Activated naive CD8-positive, alpha-beta T cell treated with anti-CD3 and anti-CD28 coated beads, Interleukin-2, amount 50 U/mL, for 16 hours (primary cell): ENCODE results near the gene ABCA9.
"Not testable (repeated sequence)": the region's sequence is repeated elsewhere in the genome, so short reads cannot be mapped to it uniquely, and the experiment has no call there.

ENCODE experiments used
- DNase-seq: peaks from one replicate; pipeline ENCODE4 v3.0.0-alpha.2; 2020; ENCODE audit warnings: low read depth, low spot score

The ABCA9 gene

DNA sequence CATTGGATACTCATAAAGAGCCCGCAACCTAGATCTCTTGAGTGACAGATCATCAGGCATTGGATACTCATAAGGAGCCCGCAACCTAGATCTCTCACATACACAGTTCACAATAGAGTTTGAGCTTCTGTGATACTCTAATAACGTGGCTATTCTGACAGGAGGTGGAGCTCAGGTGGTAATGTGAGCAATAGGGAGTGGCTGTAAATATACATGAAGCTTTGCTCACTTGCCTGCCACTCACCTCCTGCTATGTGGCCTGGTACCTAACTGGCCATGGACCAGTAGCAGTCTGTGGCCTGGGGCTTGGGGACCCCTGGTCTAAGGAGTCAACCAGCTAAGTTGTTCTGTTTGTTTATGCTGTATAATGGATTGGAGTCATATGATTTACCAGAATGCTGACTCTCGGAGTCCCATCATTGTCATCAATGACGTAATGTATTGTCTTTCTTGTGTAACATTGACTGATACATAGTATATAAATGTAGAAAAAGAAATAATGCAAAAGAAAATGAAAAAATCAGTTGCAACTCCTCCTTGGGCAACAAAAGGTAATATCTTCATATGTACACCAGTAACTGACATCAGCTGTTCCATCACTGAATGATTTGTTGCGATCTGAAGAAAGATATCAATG lies 17.5 kb downstream of the ABCA9 start:
- DNase-seq, result no peak

DNA sequence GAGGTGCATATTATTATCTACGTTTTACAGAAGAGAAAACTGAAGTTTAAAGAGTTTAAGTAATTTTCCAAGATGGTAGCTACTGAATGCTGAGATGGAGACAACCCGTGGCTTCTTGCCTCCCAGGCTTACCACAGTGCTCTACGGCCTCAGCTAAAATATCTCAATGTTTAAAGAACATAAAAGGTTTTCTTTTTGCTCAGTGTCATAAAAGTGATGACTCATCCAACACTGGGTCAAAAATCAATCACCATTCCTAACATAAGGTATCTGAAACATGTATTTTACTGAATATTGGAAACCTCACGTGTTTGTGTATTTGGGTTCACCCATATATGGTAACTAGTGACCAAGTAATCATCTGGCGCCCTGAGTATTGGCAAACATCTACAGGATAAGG lies 18.4 kb downstream of the ABCA9 start:
- DNase-seq, result no peak

- no peak for DNase-seq
These were observed 28.9 kb downstream of the ABCA9 start for GRCh38 chr17:69031839-69032238.

GRCh38 chr17:69030169-69030568 lies 30.6 kb downstream of the ABCA9 start:
- no peak for DNase-seq

- no peak for DNase-seq
These were observed 42.0 kb downstream of the ABCA9 start for GRCh38 chr17:69018687-69019086.

DNA sequence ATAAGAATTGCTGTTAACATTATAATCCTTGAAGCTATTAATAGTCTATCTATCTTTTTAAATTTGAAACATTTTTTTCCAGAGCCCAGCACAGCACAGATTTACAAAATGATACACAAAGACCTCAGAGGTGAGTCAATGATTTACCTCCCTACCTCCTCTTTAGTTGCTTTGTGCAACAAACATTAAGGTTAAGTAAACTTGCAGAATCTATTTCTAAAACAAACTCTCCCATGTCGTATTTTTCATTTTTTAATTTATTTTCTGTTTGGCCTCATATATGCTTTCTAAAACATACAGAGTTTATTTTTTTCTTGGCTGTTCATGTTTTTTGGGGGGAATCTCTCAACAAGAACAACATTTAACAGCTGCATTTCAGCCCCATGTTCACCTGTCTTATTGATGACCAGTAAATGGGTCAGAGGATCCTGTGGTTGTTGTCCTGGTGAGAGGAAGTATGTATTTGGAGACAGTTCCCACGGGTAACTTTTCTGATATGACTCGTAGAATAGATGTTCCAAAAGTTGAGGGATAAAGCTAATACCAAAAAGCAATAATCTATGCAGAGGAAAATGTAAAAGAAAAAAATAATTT lies 42.6 kb downstream of the ABCA9 start:
- no peak for DNase-seq

- DNase-seq, result no peak
These were observed 45.1 kb downstream of the ABCA9 start for GRCh38 chr17:69015631-69016030.

- DNase-seq, result no peak
These were observed 47.6 kb downstream of the ABCA9 start for GRCh38 chr17:69012895-69013805.

DNA sequence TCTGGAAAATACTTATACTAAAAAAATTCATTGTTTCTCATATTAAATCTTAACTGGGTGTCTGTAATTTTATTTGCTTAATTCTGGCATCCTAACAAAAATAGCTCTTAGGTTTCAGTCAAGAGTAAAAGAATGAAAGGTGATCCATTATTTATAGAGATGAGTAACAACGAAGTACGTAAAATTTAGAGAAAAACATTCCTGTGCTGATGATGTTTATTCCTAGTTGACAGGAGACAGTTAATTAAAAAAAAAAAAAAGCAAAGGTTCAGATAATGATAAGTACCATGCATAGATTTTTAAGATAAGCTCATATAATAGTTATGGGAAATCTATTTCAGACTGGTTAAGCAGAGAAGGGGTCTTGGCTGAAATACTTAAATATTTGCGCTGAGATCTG lies 50.8 kb downstream of the ABCA9 start:
- DNase-seq, result no peak

DNA sequence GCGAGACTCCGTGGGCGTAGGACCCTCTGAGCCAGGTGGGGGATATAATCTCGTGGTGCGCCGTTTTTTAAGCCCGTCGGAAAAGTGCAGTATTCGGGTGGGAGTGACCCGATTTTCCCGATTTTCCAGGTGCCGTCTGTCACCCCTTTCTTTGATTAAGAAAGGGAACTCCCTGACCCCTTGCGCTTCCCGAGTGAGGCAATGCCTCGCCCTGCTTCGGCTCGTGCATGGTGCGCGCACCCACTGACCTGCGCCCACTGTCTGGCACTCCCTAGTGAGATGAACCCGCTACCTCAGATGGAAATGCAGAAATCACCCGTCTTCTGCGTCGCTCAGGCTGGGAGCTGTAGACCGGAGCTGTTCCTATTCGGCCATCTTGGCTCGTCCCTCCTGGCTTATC lies 56.0 kb downstream of the ABCA9 start:
- not testable (repeated sequence) for DNase-seq

DNA sequence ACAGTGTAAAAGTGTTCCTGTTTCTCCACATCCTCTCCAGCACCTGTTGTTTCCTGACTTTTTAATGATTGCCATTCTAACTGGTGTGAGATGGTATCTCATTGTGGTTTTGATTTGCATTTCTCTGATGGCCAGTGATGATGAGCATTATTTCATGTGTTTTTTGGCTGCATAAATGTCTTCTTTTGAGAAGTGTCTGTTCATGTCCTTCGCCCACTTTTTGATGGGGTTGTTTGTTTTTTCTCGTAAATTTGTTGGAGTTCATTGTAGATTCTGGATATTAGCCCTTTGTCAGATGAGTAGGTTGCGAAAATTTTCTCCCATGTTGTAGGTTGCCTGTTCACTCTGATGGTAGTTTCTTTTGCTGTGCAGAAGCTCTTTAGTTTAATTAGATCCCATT lies 61.0 kb downstream of the ABCA9 start:
- not testable (repeated sequence) for DNase-seq

GRCh38 chr17:68993112-68993511 lies 67.6 kb downstream of the ABCA9 start:
- DNase-seq, result no peak

GRCh38 chr17:68987966-68988365 lies 72.8 kb downstream of the ABCA9 start:
- no peak for DNase-seq

DNA sequence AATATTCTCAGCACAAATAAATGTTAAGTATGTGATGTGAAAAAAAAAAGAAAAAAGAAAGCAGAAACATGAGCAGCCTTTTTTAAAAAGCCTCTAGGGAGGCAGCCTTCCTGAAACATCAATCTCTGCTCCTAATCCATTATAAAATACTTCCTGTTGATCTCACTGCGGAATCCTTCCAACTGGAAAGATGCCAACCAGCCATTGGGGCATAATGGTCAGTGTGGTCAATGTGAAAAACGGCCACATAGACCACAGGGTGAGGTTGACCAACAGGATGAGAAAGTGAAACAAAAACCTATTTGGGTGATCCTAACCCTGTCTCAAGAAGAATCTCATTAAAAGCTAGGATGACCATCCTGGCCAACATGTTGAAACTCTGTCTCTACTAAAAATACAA lies 79.4 kb downstream of the ABCA9 start:
- no peak for DNase-seq

DNA sequence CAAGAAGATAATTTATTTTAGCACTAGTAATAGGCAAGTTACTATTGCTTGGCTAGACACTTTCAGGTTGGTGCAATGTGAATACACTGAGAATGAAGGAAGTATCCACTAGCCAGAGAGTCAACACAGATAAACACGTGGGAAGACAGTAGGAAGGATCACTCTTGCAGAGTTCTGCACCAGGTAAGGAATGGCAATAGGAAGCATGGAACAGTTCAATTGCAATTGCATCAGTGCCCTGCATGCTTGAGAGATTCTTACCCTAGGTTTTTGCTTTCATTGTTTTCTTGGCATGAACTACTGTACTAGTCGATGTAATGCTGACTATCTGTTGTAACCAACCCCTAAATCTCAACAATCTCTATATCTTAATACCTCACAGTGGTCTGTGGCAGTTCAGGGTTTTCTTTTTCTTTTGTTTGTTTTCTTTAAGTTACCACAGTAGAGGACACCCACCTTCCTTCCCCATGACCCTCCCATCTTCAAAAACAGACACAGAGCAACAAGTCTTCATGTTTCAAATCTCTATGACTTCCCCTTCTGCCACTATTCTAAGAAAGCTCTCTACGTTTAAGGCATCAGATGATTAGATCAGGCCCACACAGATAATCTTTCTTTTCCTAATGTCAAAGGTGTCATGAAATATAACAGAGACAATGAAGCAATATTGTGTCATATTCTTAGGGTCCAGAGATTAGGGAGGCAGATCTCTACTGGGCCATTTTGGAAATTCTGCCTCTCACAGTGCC lies 87.5 kb downstream of the ABCA9 start:
- DNase-seq, result no peak

- no peak for DNase-seq
These were observed 88.5 kb downstream of the ABCA9 start for GRCh38 chr17:68972119-68972704.

GRCh38 chr17:68969101-68969500 lies 91.6 kb downstream of the ABCA9 start:
- DNase-seq, result no peak

- no peak for DNase-seq
These were observed 96.8 kb downstream of the ABCA9 start for GRCh38 chr17:68963958-68964357.

- no peak for DNase-seq
These were observed 99.4 kb downstream of the ABCA9 start for GRCh38 chr17:68961214-68961882.

GRCh38 chr17:68959117-68959516 lies 101.6 kb downstream of the ABCA9 start:
- not testable (repeated sequence) for DNase-seq

DNA sequence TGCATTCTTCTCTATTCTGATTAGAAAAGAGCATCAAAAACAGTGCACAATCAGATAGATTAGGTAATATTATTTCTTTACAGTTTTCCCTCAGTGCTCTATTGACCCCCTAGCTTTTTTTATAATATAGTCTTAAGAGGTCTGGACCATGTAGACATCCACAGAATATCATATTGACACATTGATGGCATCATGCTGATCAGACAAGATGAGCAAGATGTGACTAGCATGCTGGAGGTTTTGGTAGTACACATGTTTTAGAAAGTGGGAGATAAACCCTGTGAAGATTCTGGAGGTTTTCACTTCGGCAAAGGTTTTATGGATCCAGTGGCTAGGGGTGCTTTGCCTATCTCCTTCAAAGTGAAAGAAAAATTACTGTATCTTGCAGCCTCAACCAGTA lies 102.8 kb downstream of the ABCA9 start:
- DNase-seq, result no peak
